CD4-positive, alpha-beta T cell (primary cell): Measurements from ENCODE around the gene AURKAIP1. TPM values are rescaled to one million over a fixed set of nuclear protein-coding genes. Genes with fewer than 3 reads are reported as not detected.
A peak's percentile ranks its signal among the peaks of the same experiment; 100 is the strongest.

ENCODE experiments used
- ATAC-seq: fragments of 200-7000 bp; cut with Tn5 transposase; one replicate; pipeline ENCODE4 v1.10.0; 2022; ENCODE audit warnings: mild to moderate bottlenecking; ENCODE audit not compliant: poor library complexity
- CTCF ChIA-PET: fragments of 350-600 bp; sonication (Branson Sonifier 250); formaldehyde crosslinking; loops from one replicate; lab custom pipeline; 2021; ENCODE audit warnings: antibody characterized with exemption, inconsistent platforms; lab: Charles Lee
- POLR2A ChIA-PET: fragments of 350-600 bp; sonication (Branson Sonifier 250); formaldehyde crosslinking; loops from one replicate; lab custom pipeline; 2021; ENCODE audit warnings: antibody characterized with exemption, inconsistent platforms; lab: Charles Lee
- DNase-seq, 14 experiments: peaks; one replicate each; pipeline ENCODE4 v3.0.0-alpha.2; 2013 to 2020; ENCODE audit warnings: mixed read lengths in 2 of 14
- H3K27ac ChIP-seq, 2 donors: one replicate each; pipeline versions ENCODE4 v1.5.1 to v1.7.0; 2013; ENCODE audit warnings: low read length in 2 of 2, low read depth in 1 of 2, mild to moderate bottlenecking in 1 of 2
- H3K27me3 ChIP-seq, 2 experiments: 1 replicate in 1 of 2; 2 replicates in 1 of 2; pipeline versions ENCODE4 v1.6.1 to v1.7.0; 2013; ENCODE audit warnings: low read length in 2 of 2, control low read depth in 1 of 2, mild to moderate bottlenecking in 1 of 2, moderate library complexity in 1 of 2; ENCODE audit not compliant: insufficient read depth in 2 of 2, control insufficient read depth in 1 of 2
- H3K36me3 ChIP-seq: one replicate; pipeline ENCODE4 v1.6.1; 2013; ENCODE audit warnings: low read length, control low read depth; ENCODE audit not compliant: insufficient read depth
- H3K4me1 ChIP-seq: one replicate; pipeline ENCODE4 v1.6.1; 2013; ENCODE audit warnings: low read length, control low read depth; ENCODE audit not compliant: insufficient read depth
- H3K4me3 ChIP-seq: one replicate; pipeline ENCODE4 v1.5.1; 2013; ENCODE audit warnings: mild to moderate bottlenecking, low read length, moderate library complexity
- H3K9me3 ChIP-seq, 2 experiments: 1 replicate in 1 of 2; 2 replicates in 1 of 2; pipeline versions ENCODE4 v1.6.1 to v1.7.0; 2013; ENCODE audit warnings: low read length in 2 of 2, mild to moderate bottlenecking in 2 of 2, control low read depth in 1 of 2, moderate library complexity in 1 of 2; ENCODE audit not compliant: control insufficient read depth in 1 of 2, insufficient read depth in 1 of 2
- H3K27ac Mint-ChIP-seq: one replicate; pipeline ENCODE4 v1.8.0; 2020; ENCODE audit warnings: mixed read lengths
- H3K27me3 Mint-ChIP-seq: one replicate; pipeline ENCODE4 v1.8.0; 2021; ENCODE audit warnings: mixed read lengths
- H3K36me3 Mint-ChIP-seq: one replicate; pipeline ENCODE4 v1.8.0; 2021; ENCODE audit warnings: low read depth, mixed read lengths
- H3K4me1 Mint-ChIP-seq: one replicate; pipeline ENCODE4 v1.8.0; 2021; ENCODE audit warnings: low read depth, mixed read lengths
- H3K4me3 Mint-ChIP-seq: one replicate; pipeline ENCODE4 v1.8.0; 2020; ENCODE audit warnings: mild to moderate bottlenecking, mixed read lengths
- H3K9me3 Mint-ChIP-seq: one replicate; pipeline ENCODE4 v1.8.0; 2020; ENCODE audit warnings: mixed read lengths
- CTCF ChIP-seq: fragments of 200-600 bp; IDR thresholded peaks from one replicate; pipeline ENCODE4 v1.8.0; 2022; ENCODE audit warnings: antibody characterized with exemption, mild to moderate bottlenecking
- intact Hi-C, 2 experiments: fragments of 100-400 bp; cut with DNase I in 1 of 2; cut with micrococcal nuclease in 1 of 2; formaldehyde crosslinking; loops; one replicate each; pipeline versions ENCODE4 v1.15.1 to v1.9.0; 2023 to 2025; cut with DNase I, micrococcal nuclease
- total RNA-seq, 174 experiments: library from RNA in 2 of 174; stranded (reverse) in 2 of 174; gene quantifications; one replicate each; pipeline ENCODE4 v1.2.3 and lab custom pipeline; 2021 to 2026

AURKAIP1 gene
- total RNA-seq, 2 experiments from 2014 or later, result 59.2 to 64.6 TPM

- Mint-ChIP-seq H3K4me3 (peak within 1 kb of the TSS; percentile 94), H3K36me3 (peaks cover 43% of the 10 kb centered on the region), H3K9me3 (no peaks in the 10 kb centered on the region), H3K4me1 (peaks cover 34% of the 10 kb centered on the region), H3K27ac (peak within 1 kb of the TSS; percentile 91), H3K27me3 (no peaks in the 10 kb centered on the region)
- TF ChIP-seq CTCF, result no peak
- Histone ChIP-seq H3K27me3 (no peaks in the 10 kb centered on the region), H3K36me3 (peaks cover 38% of the 10 kb centered on the region), H3K27ac (peak within 1 kb of the TSS; percentile 80 to 88), H3K4me1 (peaks cover 44% of the 10 kb centered on the region), H3K4me3 (peak within 1 kb of the TSS; percentile 92), H3K9me3 (no peaks in the 10 kb centered on the region)
- intact Hi-C loops, result loop anchor here (1.0 to 2.0 kb wide), 5 partner anchors 8 to 290 kb away; partner anchors contain the start of genes AURKAIP1 (in 2 of the 2), B3GALT6 (in 1 of the 2), C1orf159 (in 1 of the 2) and CCNL2 (in 1 of the 2)
- CTCF ChIA-PET, result interaction anchor here (1.0 to 2.4 kb wide), 4 partner anchors 14 to 98 kb away, joined by 3 to 7 read pairs (median 4); partner anchors contain the start of gene AURKAIP1
- POLR2A ChIA-PET, result interaction anchor here (0.6 to 5.3 kb wide), 6 partner anchors 8 to 393 kb away, joined by 3 to 45 read pairs (median 7); partner anchors contain the start of genes AURKAIP1, CCNL2, MIB2 and UBE2J2
- peak; percentile 93 to 99 (median 95) for DNase-seq
- ATAC-seq, result peak; percentile 94
Measured at GRCh38 chr1:1406821-1407635, 32.0 kb upstream of the AURKAIP1 start, which contains the start of gene MRPL20. MRPL20 (minus strand) TSS chr1:1407293; CDS start chr1:1407217, 76 bp downstream.

GRCh38 chr1:1406101-1406820, 31.3 kb upstream of the AURKAIP1 start:
- ATAC-seq, result no peak
- peaks cover 51% of the 10 kb centered on the region for H3K36me3 Mint-ChIP-seq
- CTCF ChIA-PET, result interaction anchor here (2.4 kb wide), 1 partner anchor 31 kb away, joined by 7 read pairs; the partner anchor contains the start of gene AURKAIP1

More at GRCh38 chr1:1406101-1406820, 31.3 kb upstream of the AURKAIP1 start:
- peak overlapping the region; percentile 92 for H3K4me3 ChIP-seq
- peaks cover 46% of the 10 kb centered on the region for H3K36me3 ChIP-seq
- no peaks in the 10 kb centered on the region for H3K9me3 ChIP-seq
- peak overlapping the region; percentile 80 to 88 for H3K27ac ChIP-seq
- no peaks in the 10 kb centered on the region for H3K27me3 ChIP-seq
- Mint-ChIP-seq H3K4me1 (peaks cover 39% of the 10 kb centered on the region), H3K4me3 (peak overlapping the region; percentile 94), H3K27me3 (no peaks in the 10 kb centered on the region), H3K27ac (peak overlapping the region; percentile 91), H3K9me3 (no peaks in the 10 kb centered on the region)
- peaks cover 50% of the 10 kb centered on the region for H3K4me1 ChIP-seq
- POLR2A ChIA-PET, result interaction anchor here (0.6 to 5.3 kb wide), 4 partner anchors 31 to 392 kb away, joined by 3 to 39 read pairs (median 7); partner anchors contain the start of genes AURKAIP1 and MIB2
- no peak for TF ChIP-seq CTCF
- intact Hi-C loops, result loop anchor here in 1 of 2 experiments (2.0 kb wide), 2 partner anchors 31 to 289 kb away; partner anchors contain the start of genes AURKAIP1 and C1orf159
- peak in 1 of 14 experiments; percentile 46 for DNase-seq
